Coronary artery (tissue), 2 donors: ENCODE data around the gene OR4K1.

Experiments used
- DNase-seq: peaks from one replicate; pipeline ENCODE4 v3.0.0-alpha.2; 2017; ENCODE audit warnings: low spot score
- H3K27ac ChIP-seq, 2 donors: fragments of 200-600 bp; sonication (generic); one replicate each; pipeline ENCODE4 v1.5.1; 2016 to 2019
- H3K4me3 ChIP-seq: fragments of 200-600 bp; sonication (generic); 2 replicates; pipeline ENCODE4 v1.5.1; 2016; ENCODE audit warnings: mild to moderate bottlenecking, moderate library complexity
- CTCF ChIP-seq: fragments of 200-600 bp; sonication (generic); IDR thresholded peaks from one replicate; pipeline ENCODE4 v1.5.1; 2019; ENCODE audit warnings: antibody characterized with exemption

OR4K1 gene

GRCh38 chr14:19974844-19975243 is 44.1 kb downstream of the OR4K1 start:
- DNase-seq = no peak
- no peak overlapping the region for H3K27ac ChIP-seq
- no peak for TF ChIP-seq CTCF
- H3K4me3 ChIP-seq = no peak overlapping the region

GRCh38 chr14:19975291-19975690 is 44.6 kb downstream of the OR4K1 start, which contains the start of gene OR4K15:
OR4K15 (plus strand) TSS chr14:19975591; CDS start chr14:19975591, 0 bp downstream.
- DNase-seq = no peak
- Histone ChIP-seq H3K4me3 (no peak within 1 kb of the TSS), H3K27ac (no peak within 1 kb of the TSS)
- no peak for TF ChIP-seq CTCF
